Left cardiac atrium (tissue), 4 donors: ENCODE data around the gene CMIP. TPM values are rescaled to one million over a fixed set of nuclear protein-coding genes. Genes with fewer than 3 reads are reported as not detected.
"Not testable (repeated sequence)": the region's sequence is repeated elsewhere in the genome, so short reads cannot be mapped to it uniquely, and the experiment has no call there.

Experiments used
- ATAC-seq, 2 donors: fragments of 200-7000 bp; cut with Tn5 transposase; one replicate each; pipeline ENCODE4 v1.9.1; 2020; ENCODE audit warnings: mild to moderate bottlenecking in 2 of 2, moderate library complexity in 2 of 2
- DNase-seq: peaks from one replicate; pipeline ENCODE4 v3.0.0-alpha.2; 2020
- intact Hi-C, 2 donors: fragments of 100-400 bp; cut with DNase I; formaldehyde crosslinking; loops; one replicate each; pipeline versions ENCODE4 v1.14.1 to v1.15.1; 2022 to 2023
- total RNA-seq, 2 donors: library from RNA; stranded (reverse); fragmentation: NEBNext Ultra II Directional; extraction: Animal tissue kit (Norgen Biotek cat#: 25700); gene quantifications; one replicate each; pipeline ENCODE4 v1.2.1, GENCODE V29; 2021
- donor health status: DM: no; HTN: yes; CAD: no.
- donor health status: DM: no; HTN: yes; CAD: no; lungs with severe emphysema.
- donor health status: DM: yes; HTN: yes; CAD: no.
- donor health status: Dilated cardiomyopathy.

The CMIP gene
- total RNA-seq, 2 donors from 2014 or later = 18.1 to 34.9 TPM

DNA sequence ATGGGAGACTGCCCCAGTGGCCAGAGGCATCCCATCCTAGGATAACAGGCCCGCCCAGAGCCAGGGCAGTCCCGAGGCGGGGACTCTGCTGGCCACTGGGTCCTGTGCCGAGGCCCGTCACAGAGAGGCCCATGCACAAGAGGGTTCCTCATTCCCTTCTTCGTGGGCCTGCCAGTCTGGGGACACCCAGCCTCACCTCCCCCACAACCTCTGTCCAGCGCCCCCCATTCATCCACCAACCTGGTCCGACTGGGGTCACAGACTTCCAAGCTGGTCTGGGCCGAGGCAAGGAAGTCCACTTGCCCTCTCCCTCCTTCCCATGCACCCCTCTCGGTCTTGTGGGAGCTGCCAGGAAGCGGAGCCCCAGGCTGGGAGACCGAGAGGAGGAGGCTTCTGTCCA, 240.3 kb downstream of the CMIP start:
- no peak for ATAC-seq
- no peak for DNase-seq
- intact Hi-C loops = no loop called here

- intact Hi-C loops = no loop called here
- DNase-seq = peak; percentile 78
- ATAC-seq = peak; percentile 72 to 93
Measured at GRCh38 chr16:81686391-81687130, 242.0 kb downstream of the CMIP start.

DNA sequence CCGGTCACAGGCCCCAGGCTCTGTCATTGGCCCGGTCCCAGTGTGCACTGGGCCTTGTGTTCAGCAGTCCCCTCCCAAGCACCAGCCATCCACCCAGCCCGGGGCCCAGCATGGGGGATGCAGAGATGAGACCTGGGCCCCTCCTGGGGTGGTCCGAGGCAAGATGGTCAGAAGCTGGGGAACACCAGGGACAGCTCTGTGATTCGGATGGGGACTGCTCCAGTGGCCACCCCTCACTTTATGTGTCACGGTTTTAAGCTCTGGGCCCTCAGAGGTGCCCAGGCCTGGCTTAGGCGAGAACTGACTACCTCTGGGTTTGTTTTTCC, 242.5 kb downstream of the CMIP start:
- DNase-seq (no peak), ATAC-seq (peak in 1 of 2 donors; percentile 6)
- intact Hi-C loops = no loop called here

- DNase-seq = no peak
- intact Hi-C loops = no loop called here
- ATAC-seq = no peak
Measured at GRCh38 chr16:81688182-81688581, 243.6 kb downstream of the CMIP start.

- DNase-seq, ATAC-seq, intact Hi-C loops: not testable (repeated sequence)
Measured at GRCh38 chr16:81688839-81689238, 244.2 kb downstream of the CMIP start.

DNA sequence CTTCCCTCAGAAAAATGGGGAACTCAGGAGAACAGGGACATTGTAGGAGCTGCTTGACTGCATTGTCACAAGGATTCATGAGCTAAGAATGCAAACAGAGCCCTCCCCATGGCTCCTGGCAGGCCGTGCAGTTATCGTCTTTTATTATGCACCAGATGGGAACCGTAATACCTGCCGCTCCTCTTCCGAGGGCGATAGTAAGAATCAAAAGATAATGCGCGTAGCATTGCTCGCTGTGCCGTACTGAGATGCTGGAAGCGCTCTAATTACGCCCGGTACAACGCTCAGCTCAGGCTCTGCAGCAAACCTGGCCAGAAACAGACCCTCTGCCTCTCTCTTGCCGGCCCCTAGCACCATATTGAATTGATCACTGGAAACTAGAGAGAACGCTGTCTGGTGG, 247.4 kb downstream of the CMIP start:
- ATAC-seq (no peak), DNase-seq (no peak)
- intact Hi-C loops = loop anchor here in 1 of 2 donors (10.0 kb wide), 1 partner anchor 67 kb away; no protein-coding TSS in a partner anchor

DNA sequence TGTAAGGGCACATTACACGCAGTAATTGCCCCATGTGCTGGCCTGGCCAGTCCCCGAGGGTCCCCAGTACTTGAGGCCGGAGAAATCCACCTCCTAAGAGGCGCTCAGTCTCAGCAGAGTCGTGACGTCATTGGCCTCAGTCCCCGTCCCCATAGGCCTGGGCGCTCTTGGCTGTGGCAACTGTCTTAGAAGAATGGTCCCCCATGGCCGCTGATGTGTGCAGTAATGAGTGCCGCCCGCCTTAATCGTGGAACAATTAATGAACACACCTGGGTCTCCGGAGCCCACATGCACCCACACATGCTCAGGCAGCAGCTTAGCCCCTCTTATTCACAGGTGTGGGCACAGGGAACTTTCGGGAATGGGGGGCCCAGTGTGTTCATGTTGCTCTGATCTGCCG, 248.0 kb downstream of the CMIP start:
- ATAC-seq (no peak), DNase-seq (peak; percentile 18)
- intact Hi-C loops = loop anchor here in 1 of 2 donors (10.0 kb wide), 1 partner anchor 68 kb away; no protein-coding TSS in a partner anchor

DNA sequence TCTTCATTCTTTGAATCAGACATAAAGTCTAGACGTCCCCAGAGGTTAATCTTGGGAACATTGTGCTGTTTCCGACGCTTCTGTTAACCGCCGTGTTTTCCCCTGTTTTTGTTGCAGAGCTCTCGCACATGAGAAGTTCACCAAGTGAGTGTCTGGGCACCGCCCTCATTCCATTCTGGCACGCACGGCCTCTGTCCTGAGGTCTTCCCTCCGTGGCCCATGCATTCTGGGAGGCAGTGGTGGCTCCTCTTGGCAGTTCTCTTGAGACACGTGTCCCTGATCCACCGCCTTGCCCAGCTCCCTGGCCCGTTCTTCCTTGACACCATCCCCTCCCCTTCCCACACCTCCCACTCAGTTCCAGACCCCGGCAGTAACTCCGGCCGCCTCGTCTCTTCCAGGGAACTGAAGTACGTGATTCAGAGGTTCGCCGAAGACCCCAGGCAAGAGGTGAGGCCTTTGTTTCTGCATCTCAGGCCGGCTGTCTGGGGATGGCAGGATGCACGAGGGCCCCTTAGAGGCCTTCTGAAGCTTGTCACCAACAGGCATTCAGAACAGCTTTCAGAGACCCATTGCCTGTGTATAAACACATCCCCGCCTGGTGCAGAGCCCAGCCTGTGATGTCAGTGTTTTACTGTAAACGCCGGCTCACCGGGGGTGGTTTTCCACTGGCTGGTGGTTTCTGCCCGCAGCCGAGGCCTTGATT, 248.6 kb downstream of the CMIP start:
- intact Hi-C loops = loop anchor here in 1 of 2 donors (10.0 kb wide), 1 partner anchor 68 kb away; no protein-coding TSS in a partner anchor
- peak; percentile 74 for DNase-seq
- peak in 1 of 2 donors; percentile 10 for ATAC-seq

DNA sequence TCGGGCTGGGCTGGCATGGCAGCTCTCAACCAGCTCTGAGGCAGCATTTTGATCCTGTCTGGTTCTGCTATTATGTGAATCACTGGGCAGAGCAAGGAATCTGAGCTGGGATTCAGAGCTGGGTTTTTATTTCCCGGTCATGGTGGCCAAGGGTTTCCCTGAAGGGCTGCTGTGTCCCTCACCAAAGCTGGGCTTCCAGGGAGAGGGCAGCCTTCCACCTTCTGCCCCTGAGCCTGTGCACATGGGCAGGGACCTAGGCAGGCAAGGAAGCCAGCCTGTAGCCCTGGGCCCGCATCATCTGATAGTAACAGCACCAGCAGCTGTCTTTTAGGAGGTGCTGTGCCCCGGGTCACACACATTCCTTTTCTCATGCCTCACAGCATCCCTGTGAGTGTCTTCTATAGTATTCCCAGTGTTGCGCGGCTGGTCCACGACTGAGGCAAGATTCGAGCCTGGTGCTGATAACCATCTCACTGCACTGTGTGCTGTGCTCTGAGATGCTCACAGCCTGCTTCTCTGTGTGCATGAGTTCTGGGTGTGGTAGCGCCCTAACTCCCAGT, 249.2 kb downstream of the CMIP start:
- ATAC-seq (no peak), DNase-seq (peak; percentile 8)
- intact Hi-C loops = loop anchor here in 1 of 2 donors (10.0 kb wide), 1 partner anchor 69 kb away; no protein-coding TSS in a partner anchor

- ATAC-seq (no peak), DNase-seq (peak; percentile 61)
- intact Hi-C loops = loop anchor here in 1 of 2 donors (10.0 kb wide), 1 partner anchor 70 kb away; no protein-coding TSS in a partner anchor
Measured at GRCh38 chr16:81694494-81695280, 250.1 kb downstream of the CMIP start.

DNA sequence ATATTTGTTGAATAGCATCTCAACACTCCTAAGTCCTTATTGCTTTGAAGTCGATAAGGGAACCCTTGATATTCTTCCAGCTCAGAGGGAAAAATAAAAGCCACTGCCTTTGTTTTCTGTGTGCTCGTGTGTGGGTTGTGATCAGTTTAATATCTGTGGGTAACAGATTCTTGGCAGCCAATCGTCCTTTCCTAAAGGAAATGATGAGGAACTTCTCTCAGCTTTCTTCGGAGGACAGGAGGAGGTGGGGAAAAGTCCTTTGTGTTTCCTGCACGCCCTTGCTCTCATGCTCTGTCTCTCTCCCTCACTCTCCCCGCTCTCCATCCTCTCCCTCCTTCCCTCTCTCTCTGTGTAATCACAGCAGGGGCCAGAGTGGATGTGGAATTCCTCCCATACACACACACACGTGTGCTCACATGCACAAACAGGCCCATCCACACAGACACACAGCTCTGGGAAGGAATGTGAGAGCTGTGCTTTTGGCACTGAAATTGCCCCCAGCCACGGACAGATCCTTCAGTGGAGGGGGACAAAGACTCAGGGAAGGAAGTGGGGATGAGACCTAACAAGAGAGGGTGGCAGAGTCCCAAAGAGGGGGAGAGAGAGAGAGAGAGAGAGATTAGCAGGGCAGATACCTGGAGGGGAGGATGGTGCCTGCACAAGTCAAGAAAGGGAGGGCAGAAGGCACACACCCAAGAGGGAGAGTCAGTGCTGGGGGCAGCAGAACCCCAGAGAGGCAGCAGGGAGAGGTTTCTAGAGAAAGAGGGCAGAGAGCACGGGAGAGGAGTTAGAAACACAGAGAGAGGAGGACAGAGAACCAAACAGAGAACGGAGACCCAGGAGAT, 250.9 kb downstream of the CMIP start:
- intact Hi-C loops = loop anchor here in 1 of 2 donors (10.0 kb wide), 1 partner anchor 71 kb away; no protein-coding TSS in a partner anchor
- ATAC-seq (no peak), DNase-seq (peak; percentile 17)

DNA sequence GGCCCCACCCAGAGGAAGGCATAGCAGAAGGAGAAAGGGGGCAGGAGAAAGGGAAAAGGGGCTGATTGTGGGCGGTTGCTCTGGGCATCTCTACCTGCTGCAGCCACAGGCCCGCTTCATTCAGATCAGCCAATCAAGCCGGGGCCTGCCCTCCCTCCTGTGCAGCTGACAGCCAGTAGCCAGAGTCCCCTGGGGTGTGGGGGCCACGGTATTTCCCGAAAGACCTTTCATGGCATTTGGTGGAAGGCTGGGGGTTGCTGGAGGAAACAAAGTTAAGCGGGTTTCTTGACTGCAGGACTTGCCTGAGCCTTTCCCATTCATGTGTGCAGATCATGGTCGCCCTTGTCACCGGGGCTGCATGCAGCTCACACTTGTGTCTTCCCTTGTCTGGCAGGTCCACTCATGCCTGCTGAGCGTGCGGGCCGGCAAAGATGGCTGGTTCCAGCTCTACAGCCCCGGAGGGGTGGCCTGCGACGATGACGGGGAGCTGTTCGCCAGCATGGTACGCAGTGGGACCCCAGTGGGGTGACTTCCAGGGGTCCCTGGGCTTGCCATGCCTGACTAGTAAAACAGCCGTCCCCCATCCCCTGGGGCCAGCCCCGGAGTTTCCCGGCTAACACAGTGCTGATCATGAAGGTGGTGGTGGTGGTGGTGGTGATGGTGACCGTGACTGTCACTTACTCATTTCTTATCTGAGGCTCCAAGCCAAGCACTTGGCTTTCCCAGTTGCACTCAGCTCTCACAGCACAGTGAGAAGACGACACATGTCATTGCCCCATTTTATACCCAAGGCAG, 251.8 kb downstream of the CMIP start:
- DNase-seq (peak; percentile 25), ATAC-seq (peak; percentile 19 to 67)
- intact Hi-C loops = loop anchor here in 1 of 2 donors (10.0 kb wide), 1 partner anchor 72 kb away; no protein-coding TSS in a partner anchor

- peak; percentile 29 to 43 for ATAC-seq
- intact Hi-C loops = loop anchor here in 1 of 2 donors (10.0 kb wide), 1 partner anchor 72 kb away; no protein-coding TSS in a partner anchor
Measured at GRCh38 chr16:81696961-81697615, 252.5 kb downstream of the CMIP start.

GRCh38 chr16:81697616-81698309, 253.2 kb downstream of the CMIP start:
- intact Hi-C loops = loop anchor here in 1 of 2 donors (10.0 kb wide), 1 partner anchor 73 kb away; no protein-coding TSS in a partner anchor
- ATAC-seq (peak; percentile 4 to 27), DNase-seq (peak; percentile 65)

More at GRCh38 chr16:81696961-81697615, 252.5 kb downstream of the CMIP start:
- DNase-seq = no peak

DNA sequence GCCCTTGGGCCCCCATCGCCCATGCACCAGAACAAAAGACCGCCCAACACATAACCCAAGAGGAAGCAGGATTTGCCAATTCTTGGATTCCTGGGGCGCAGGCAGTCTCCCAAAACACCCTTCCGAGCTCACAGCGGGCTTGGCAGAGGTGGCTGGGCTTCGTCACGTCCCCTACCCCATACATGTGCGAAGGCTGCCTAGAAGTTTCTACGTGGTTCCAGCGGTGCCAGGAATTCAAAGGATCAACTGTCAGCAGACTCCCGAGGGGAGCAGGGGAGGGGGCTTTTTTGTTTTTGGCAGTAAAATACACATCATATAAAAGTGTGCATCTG, 253.7 kb downstream of the CMIP start:
- peak in 1 of 2 donors; percentile 21 for ATAC-seq
- intact Hi-C loops = loop anchor here in 1 of 2 donors (10.0 kb wide), 1 partner anchor 73 kb away; no protein-coding TSS in a partner anchor
- DNase-seq = peak; percentile 50

GRCh38 chr16:81699596-81699995, 255.0 kb downstream of the CMIP start:
- DNase-seq (peak; percentile 8), ATAC-seq (no peak)
- intact Hi-C loops = loop anchor here in 1 of 2 donors (10.0 kb wide), 1 partner anchor 75 kb away; no protein-coding TSS in a partner anchor
